ENCODE results near the gene PEAK3. TPM values are rescaled to one million over a fixed set of nuclear protein-coding genes. Genes with fewer than 3 reads are reported as not detected.

The PEAK3 gene
- total and polyA plus RNA-seq, 2 donors (not counting 1 experiment from before 2014, with no cell fraction given) = 0.18 to 0.71 TPM

DNA sequence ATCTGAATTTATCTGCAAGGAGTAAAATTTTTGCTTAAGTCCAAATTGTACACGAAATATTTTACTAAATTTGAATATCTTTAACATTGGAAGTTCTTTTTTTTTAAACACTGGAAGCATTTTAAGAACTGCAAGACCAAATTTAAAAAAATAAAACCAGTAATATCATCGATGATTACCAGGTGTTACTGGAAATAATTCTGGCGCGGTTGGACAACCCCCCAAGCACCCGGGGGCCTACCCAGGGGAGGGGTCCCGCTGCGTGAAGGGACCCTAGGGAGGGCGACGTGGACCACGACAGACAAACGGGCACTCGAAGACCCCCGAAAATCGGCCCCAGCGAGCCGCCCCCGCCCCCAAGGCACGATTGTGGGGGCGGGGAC lies 13.1 kb downstream of the PEAK3 start:
- Histone ChIP-seq H2AFZ (ENCODE audit: insufficient read depth, low read depth, low read length, poor library complexity, severe bottlenecking) (peak overlapping the region; percentile 42), H3K4me3 (ENCODE audit: control extremely low read depth in 1 of 5, extremely low read depth in 1 of 5, insufficient read depth in 1 of 5, low read depth in 2 of 5, low read length in 4 of 5) (peak overlapping the region; percentile 50 to 100 (median 67)), H3K79me2 (ENCODE audit: control insufficient read depth, insufficient read depth, low read length) (peaks cover 63% of the 10 kb centered on the region), H4K20me1 (ENCODE audit: control insufficient read depth, insufficient read depth, low read length, poor library complexity, severe bottlenecking) (peaks cover 45% of the 10 kb centered on the region), H3K4me2 (replicated peaks; ENCODE audit: low read depth, low read length, poor library complexity, severe bottlenecking) (peak overlapping the region; percentile 99), H3K9ac (ENCODE audit: low read length) (peak overlapping the region; percentile 75), H3K27ac (ENCODE audit: low read length in 2 of 2) (peak overlapping the region; percentile 29 to 53), H3K4me1 (ENCODE audit: control insufficient read depth in 2 of 2, insufficient read depth in 2 of 2, low read length in 2 of 2) (peaks cover 51 to 66% of the 10 kb centered on the region in 2 donors), H3K9me3 (ENCODE audit: control extremely low read depth in 1 of 3, control insufficient read depth in 2 of 3, insufficient read depth in 1 of 3, low read length in 2 of 3) (peaks cover 0 to 4% (median 0%) of the 10 kb centered on the region in 3 donors), H3K36me3 (replicated peaks in 1 of 2; ENCODE audit: control extremely low read depth in 1 of 2, control insufficient read depth in 1 of 2, extremely low read depth in 1 of 2, insufficient read depth in 2 of 2, low read length in 1 of 2) (peaks cover 0 to 25% of the 10 kb centered on the region in 2 experiments), H3K27me3 (replicated peaks in 1 of 4; ENCODE audit: control extremely low read depth in 1 of 4, control insufficient read depth in 3 of 4, insufficient read depth in 4 of 4, low read length in 3 of 4) (no peaks in the 10 kb centered on the region)
- ATAC-seq (ENCODE audit: low read depth) = no peak
- ChIA-PET POLR2A (interaction anchor here (1.4 to 10.8 kb wide), 4 partner anchors 8 to 47 kb away, joined by 3 to 134 read pairs (median 9); partner anchors contain the start of gene JSRP1), CTCF (no interaction called here)
- Mint-ChIP-seq H3K4me3 (peak overlapping the region; percentile 89), H3K4me1 (peaks cover 49% of the 10 kb centered on the region), H3K27ac (peak overlapping the region; percentile 97), H3K9me3 (ENCODE audit: insufficient read depth) (no peaks in the 10 kb centered on the region), H3K27me3 (no peaks in the 10 kb centered on the region)
- DNase-seq = no peak
- intact Hi-C loops (cut with micrococcal nuclease) = loop anchor here (1.0 to 10.0 kb wide), 4 partner anchors 11 to 407 kb away; partner anchors contain the start of genes KLF16, PLEKHJ1 and SF3A2
- WGBS (ENCODE audit: insufficient coverage) = under 1% methylated on average over 17 of the region's 19 CpGs
- TF ChIP-seq EZH2 (IDR thresholded peaks at IDR 0.05; ENCODE audit: borderline replicate concordance, insufficient read depth, low read depth, low read length, poor library complexity, severe bottlenecking) = no peak
- TF ChIP-seq, protein P1, sequence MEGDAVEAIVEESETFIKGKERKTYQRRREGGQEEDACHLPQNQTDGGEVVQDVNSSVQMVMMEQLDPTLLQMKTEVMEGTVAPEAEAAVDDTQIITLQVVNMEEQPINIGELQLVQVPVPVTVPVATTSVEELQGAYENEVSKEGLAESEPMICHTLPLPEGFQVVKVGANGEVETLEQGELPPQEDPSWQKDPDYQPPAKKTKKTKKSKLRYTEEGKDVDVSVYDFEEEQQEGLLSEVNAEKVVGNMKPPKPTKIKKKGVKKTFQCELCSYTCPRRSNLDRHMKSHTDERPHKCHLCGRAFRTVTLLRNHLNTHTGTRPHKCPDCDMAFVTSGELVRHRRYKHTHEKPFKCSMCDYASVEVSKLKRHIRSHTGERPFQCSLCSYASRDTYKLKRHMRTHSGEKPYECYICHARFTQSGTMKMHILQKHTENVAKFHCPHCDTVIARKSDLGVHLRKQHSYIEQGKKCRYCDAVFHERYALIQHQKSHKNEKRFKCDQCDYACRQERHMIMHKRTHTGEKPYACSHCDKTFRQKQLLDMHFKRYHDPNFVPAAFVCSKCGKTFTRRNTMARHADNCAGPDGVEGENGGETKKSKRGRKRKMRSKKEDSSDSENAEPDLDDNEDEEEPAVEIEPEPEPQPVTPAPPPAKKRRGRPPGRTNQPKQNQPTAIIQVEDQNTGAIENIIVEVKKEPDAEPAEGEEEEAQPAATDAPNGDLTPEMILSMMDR (IDR thresholded peaks at IDR 0.05) = no peak

DNA sequence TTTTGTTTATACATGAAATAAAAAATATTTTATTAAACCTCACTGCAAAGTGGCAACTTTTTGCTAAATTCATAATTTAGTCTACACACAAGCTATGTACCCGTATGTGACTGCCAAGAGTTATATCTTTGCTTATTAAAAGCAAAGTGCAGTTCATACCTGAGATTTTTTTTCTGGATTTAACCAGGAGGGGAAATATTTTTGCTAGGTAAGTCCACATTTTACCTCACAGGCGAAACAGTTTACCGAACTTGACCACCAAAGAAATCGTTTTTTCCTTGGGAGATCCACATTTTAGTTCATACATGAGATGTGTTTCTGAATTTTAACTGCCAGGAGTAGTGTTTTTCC lies 13.5 kb downstream of the PEAK3 start:
- peak overlapping the region; percentile 75 for H3K9ac ChIP-seq (ENCODE audit: low read length)
- H3K27ac Mint-ChIP-seq = peak overlapping the region; percentile 55
- H3K27ac ChIP-seq (ENCODE audit: low read length in 2 of 2) = no peak overlapping the region

More for the DNA sequence above, 13.5 kb downstream of the PEAK3 start:
- Histone ChIP-seq H2AFZ (ENCODE audit: insufficient read depth, low read depth, low read length, poor library complexity, severe bottlenecking) (no peak overlapping the region), H3K79me2 (ENCODE audit: control insufficient read depth, insufficient read depth, low read length) (peaks cover 62% of the 10 kb centered on the region), H3K9me3 (ENCODE audit: control extremely low read depth in 1 of 3, control insufficient read depth in 2 of 3, insufficient read depth in 1 of 3, low read length in 2 of 3) (peaks cover 0 to 7% (median 0%) of the 10 kb centered on the region in 3 donors), H3K4me1 (ENCODE audit: control insufficient read depth in 2 of 2, insufficient read depth in 2 of 2, low read length in 2 of 2) (peaks cover 51 to 66% of the 10 kb centered on the region in 2 donors), H3K4me2 (replicated peaks; ENCODE audit: low read depth, low read length, poor library complexity, severe bottlenecking) (peak overlapping the region; percentile 99), H4K20me1 (ENCODE audit: control insufficient read depth, insufficient read depth, low read length, poor library complexity, severe bottlenecking) (peaks cover 41% of the 10 kb centered on the region), H3K4me3 (ENCODE audit: control extremely low read depth in 1 of 5, extremely low read depth in 1 of 5, insufficient read depth in 1 of 5, low read depth in 2 of 5, low read length in 4 of 5) (peak overlapping the region in 4 of 5 experiments; percentile 50 to 100 (median 66)), H3K36me3 (replicated peaks in 1 of 2; ENCODE audit: control extremely low read depth in 1 of 2, control insufficient read depth in 1 of 2, extremely low read depth in 1 of 2, insufficient read depth in 2 of 2, low read length in 1 of 2) (peaks cover 0 to 23% of the 10 kb centered on the region in 2 experiments), H3K27me3 (replicated peaks in 1 of 4; ENCODE audit: control extremely low read depth in 1 of 4, control insufficient read depth in 3 of 4, insufficient read depth in 4 of 4, low read length in 3 of 4) (no peaks in the 10 kb centered on the region)
- POLR2A ChIA-PET = interaction anchor here (1.4 to 10.8 kb wide), 3 partner anchors 13 to 47 kb away, joined by 3 to 134 read pairs (median 5); partner anchors contain the start of gene JSRP1
- Mint-ChIP-seq H3K4me3 (peak overlapping the region; percentile 89), H3K9me3 (ENCODE audit: insufficient read depth) (no peaks in the 10 kb centered on the region), H3K4me1 (peaks cover 47% of the 10 kb centered on the region), H3K27me3 (no peaks in the 10 kb centered on the region)
- TF ChIP-seq, protein P1 (IDR thresholded peaks at IDR 0.05) = no peak
- no peak for TF ChIP-seq EZH2 (IDR thresholded peaks at IDR 0.05; ENCODE audit: borderline replicate concordance, insufficient read depth, low read depth, low read length, poor library complexity, severe bottlenecking)
- intact Hi-C loops (cut with micrococcal nuclease) = loop anchor here (5.0 to 10.0 kb wide), 2 partner anchors 356 to 406 kb away; partner anchors contain the start of gene KLF16
- WGBS (ENCODE audit: insufficient coverage) = no CpG with 5 or more reads among the region's 4 CpGs
- no peak for ATAC-seq (ENCODE audit: low read depth)
- DNase-seq = no peak
- CTCF ChIA-PET = no interaction called here

Data from B cell (primary cell).